NB4 (cell line): Measurements from ENCODE around the gene EHMT2.

Experiments
- DNase-seq: peaks from one replicate; pipeline ENCODE4 v3.0.0; 2010; ENCODE audit warnings: low read depth
- H3K4me3 ChIP-seq: one replicate; pipeline ENCODE4 v1.5.1; 2011; ENCODE audit warnings: mild to moderate bottlenecking, low read depth, low read length, moderate library complexity
- CTCF ChIP-seq: IDR thresholded peaks from one replicate; pipeline ENCODE4 v1.5.1; 2012; ENCODE audit warnings: low read depth, low read length
- MAX ChIP-seq: IDR thresholded peaks from 2 replicates; pipeline ENCODE4 v1.6.1; 2011; ENCODE audit warnings: low read depth, low read length
- MYC ChIP-seq: IDR thresholded peaks from 2 replicates; pipeline ENCODE4 v1.6.1; 2011; ENCODE audit warnings: low read depth, low read length
- POLR2A ChIP-seq: IDR thresholded peaks from 2 replicates; pipeline ENCODE4 v1.6.1; 2011; ENCODE audit warnings: mild to moderate bottlenecking; ENCODE audit not compliant: insufficient read length; ENCODE audit errors: extremely low read depth

The EHMT2 gene

DNA sequence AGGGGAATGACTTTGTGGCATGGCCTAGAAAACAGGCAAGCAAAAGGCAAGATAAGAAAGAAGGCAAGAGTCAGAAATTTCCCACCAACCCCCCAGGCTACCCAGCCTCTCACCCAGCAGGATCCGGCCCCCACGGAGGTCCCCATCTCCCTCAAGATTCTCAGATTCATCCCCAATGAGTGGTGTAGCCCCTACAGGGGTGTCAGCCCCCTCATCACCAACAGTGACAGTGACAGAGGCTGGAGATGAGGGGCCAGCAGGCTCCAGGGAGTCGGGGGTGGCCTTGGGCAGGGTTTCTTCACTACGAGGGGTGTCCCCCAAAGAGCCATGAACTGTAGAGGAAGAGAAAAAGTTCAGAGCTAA, 1.0 kb downstream of the EHMT2 start:
- H3K4me3 ChIP-seq: peak overlapping the region; percentile 66
- no peak for TF ChIP-seq MYC
- TF ChIP-seq MAX: no peak
- no peak for TF ChIP-seq CTCF
- no peak for TF ChIP-seq POLR2A
- DNase-seq: no peak

DNA sequence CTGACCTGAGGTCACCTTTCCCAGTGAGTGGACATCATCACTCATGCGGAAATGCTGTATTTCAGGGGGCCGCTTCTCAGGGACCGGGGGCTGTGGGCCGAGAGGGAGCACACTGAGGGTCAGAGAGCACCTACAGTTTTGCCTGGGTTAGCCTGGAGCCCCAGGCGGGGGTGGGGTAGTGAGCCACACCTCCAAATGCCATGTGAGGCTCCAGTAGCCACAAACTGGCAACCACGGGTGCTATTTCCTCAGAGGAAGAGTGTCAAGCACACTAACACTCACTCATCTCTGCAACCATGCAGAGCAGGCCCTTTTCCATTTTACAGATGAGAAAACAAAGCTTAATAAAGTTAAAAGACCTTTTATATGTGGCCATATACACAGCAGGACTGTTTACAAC, 4.7 kb downstream of the EHMT2 start:
- H3K4me3 ChIP-seq: no peak overlapping the region
- TF ChIP-seq CTCF (no peak), MYC (no peak), POLR2A (no peak), MAX (no peak)
- peak; percentile 51 for DNase-seq

DNA sequence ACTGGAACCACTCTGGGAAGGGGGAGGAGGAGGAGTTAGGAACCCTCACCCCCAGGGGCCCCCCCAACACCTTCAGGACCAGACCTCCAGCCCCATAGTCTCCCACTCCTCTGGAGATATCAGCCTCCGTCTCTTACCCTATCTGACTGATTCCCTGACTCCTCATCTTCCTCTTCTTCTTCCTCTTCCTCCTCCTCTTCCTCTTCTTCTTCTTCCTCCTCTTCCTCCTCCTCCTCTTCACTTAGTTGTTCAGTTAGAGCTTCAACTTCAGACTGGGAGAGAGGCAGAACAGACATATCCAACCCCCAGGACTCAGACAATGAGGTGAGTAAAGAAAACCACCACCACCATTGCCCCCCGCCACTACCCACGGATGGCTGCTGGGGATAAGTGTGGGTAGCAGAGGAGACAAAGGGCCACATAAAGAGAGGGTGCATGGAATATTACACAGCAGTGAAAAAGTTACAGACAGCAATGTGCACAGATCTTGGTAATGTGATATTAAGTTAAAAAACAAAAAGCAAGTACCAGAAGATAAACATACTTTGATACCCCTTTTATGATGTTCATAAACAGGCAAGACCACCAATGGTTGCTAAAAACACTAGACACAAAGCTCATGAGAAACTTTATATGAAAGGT, 8.0 kb downstream of the EHMT2 start:
- TF ChIP-seq MAX: no peak
- TF ChIP-seq POLR2A: no peak
- no peak for TF ChIP-seq MYC
- TF ChIP-seq CTCF: no peak
- H3K4me3 ChIP-seq: no peak overlapping the region
- no peak for DNase-seq

DNA sequence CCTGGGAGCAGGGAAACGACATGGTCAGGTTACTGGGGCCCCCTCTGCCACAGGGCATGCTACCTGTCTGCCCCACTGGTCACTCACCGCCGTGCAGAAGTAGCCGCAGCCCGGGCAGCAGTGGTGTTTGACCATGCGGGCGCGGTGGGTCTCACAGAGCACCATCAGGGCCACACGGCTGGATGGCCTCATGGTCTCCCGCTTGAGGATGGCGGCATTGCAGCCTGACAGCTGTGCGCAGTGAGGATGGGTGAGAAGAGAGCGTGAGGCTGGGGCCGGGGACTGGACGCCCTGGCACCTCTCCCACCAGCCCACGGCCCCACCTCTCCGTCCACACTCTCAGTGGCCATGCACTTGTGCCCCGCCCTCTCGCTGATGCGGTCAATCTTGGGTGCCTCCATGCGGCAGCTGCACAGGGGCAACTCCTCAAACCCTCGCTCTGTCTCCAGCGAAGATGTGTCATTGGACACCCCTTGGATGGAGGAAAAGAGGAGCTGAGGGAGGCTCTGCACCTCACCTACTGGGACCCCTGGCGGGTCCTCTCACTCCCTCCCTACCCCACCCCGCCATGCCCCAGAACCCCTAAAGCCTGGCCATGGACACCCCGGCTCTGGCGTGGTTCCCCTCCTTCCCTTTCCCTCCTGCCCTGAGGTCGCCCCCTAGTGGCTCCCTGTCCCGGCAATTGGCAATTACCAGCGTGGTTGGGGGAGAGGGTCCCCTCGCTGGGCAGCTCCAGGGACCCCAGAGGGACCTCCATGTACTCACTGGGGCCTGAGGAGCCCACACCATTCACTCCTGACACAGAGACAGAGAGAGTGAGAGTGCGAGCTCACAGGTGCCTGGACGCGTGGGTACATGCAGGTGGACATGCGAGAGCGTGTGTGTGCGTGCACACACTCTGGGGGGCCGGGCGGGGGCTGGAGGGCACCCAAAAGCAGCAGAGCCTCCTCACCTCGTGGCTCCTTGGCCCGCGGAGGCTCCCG, 8.9 kb downstream of the EHMT2 start:
- no peak overlapping the region for H3K4me3 ChIP-seq
- DNase-seq: peak; percentile 46
- peak; percentile 84 for TF ChIP-seq CTCF
- no peak for TF ChIP-seq POLR2A

DNA sequence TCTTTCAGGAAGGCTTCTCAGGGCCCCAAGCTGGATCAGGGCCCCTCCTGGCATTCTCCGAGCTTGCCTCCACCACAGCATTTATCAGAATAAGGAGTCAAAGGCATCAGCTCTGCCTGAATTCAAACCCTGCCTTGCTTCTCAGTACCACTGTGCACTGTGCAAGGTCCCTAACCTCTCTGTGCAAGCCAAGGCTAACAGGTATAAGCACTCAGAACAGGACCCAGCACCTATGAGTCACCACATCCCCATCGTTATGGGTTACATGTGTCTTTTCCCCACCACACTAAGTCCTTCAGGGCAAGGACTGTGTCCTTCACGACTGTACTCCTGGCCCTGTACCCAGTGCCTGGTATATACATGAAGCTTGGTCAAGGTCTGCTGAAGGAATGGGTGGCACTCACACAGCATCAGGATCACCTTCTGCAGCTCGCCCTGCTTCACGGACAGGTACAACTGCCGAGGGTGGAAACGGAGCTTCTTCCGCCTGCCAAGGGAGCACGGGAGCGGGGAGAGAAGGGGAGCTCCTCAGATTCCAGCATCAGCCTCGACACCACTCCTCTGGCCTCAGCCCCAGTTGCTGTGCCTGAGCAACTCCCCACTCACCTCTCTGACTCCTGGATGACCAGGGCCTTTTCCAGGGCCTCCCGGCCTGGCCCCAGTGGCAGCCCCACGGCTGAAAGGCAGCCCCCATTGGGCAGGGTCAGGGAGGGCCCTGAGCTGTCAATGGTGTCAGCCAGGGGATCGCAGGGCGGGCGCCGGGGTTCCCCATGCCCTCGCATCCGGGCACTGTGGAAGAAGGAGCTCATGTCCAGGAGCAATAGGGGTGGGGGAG, 10.1 kb downstream of the EHMT2 start:
- no peak overlapping the region for H3K4me3 ChIP-seq
- TF ChIP-seq POLR2A (no peak), CTCF (no peak), MAX (no peak), MYC (no peak)
- DNase-seq: no peak
